ENCODE results near the gene KCNK13. TPM values are rescaled to one million over a fixed set of nuclear protein-coding genes. Genes with fewer than 3 reads are reported as not detected.

The KCNK13 gene
- total and polyA plus RNA-seq, 2 of the 4 experiments (the other 2 are of a cell fraction) = not detected

DNA sequence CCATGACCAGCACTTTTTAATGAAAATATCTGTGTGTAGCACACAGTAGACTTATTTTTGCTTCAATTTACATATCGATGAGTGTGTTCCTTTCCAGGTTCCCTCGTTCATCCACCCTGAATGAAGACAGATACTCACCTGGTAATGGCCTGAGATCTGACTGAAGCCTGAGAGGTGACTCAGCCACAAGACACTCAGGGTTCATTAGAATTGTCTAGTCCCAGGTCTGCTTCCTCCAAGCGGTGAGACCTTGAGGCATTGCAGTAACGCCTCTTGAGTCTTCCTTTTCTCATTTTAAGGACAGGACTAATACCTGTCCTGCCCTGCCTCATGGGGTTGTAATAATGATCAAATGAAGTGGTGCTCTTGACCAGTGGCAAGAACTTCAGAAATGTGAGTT, 11.5 kb upstream of the KCNK13 start:
- BruUV-seq (replicated peaks) = no TSS peak
- no peak overlapping the region for H4K5ac ChIP-seq (ENCODE audit: low read depth, low read length)
- H3K36me3 ChIP-seq (ENCODE audit: control insufficient read depth, insufficient read depth, low read length) = no peaks in the 10 kb centered on the region
- H2AK9ac ChIP-seq (replicated peaks; ENCODE audit: low read depth, low read length, poor library complexity) = no peak overlapping the region
- H3K23ac ChIP-seq (ENCODE audit: low read depth, low read length) = no peak overlapping the region
- 0 out of 2 replicates have a peak, but pooled peaks cover 2% of the 10 kb centered on the region for H3K4me1 ChIP-seq (ENCODE audit: control insufficient read depth, insufficient read depth, low read length)
- H3K27me3 ChIP-seq (ENCODE audit: control insufficient read depth, insufficient read depth, low read length) = peaks cover 1% of the 10 kb centered on the region; the same call in 1 of the 2 replicates
- H2BK5ac ChIP-seq (ENCODE audit: low read depth, low read length, poor library complexity, severe bottlenecking) = no peak overlapping the region
- no peaks in the 10 kb centered on the region for H4K20me1 ChIP-seq (ENCODE audit: insufficient read depth, low read length)
- H3K9me1 ChIP-seq (ENCODE audit: insufficient read depth, low read length) = no peaks in the 10 kb centered on the region
- H3K56ac ChIP-seq (ENCODE audit: extremely low read depth, insufficient read depth, low read length) = no peak overlapping the region
- in situ Hi-C loops (cut with MboI; ENCODE audit: low sequenced_read_pairs) (no loop called here), dilution Hi-C loops (cut with HindIII; ENCODE audit: low sequenced_read_pairs, unreplicated experiment) (no loop called here), intact Hi-C loops (cut with micrococcal nuclease) (no loop called here)
- 100% methylated on average over 1 of the region's 4 CpGs; no CpG with 5 or more reads in 1 of the 2 experiments for WGBS, 2 experiments (ENCODE audit: extremely low coverage in 2 of 2, insufficient read length in 1 of 2)
- no peak for TF ChIP-seq RCOR1 (IDR thresholded peaks at IDR 0.05; ENCODE audit: insufficient replicate concordance, low read length)
- no peak for TF ChIP-seq CEBPB (IDR thresholded peaks at IDR 0.05; ENCODE audit: low read depth, low read length)
- no peak for TF ChIP-seq MXI1 (IDR thresholded peaks at IDR 0.05; ENCODE audit: borderline replicate concordance, low read depth, low read length)
- no peak for TF ChIP-seq SMC3 (IDR thresholded peaks at IDR 0.05; ENCODE audit: low read depth, low read length)
- TF ChIP-seq, protein P1, sequence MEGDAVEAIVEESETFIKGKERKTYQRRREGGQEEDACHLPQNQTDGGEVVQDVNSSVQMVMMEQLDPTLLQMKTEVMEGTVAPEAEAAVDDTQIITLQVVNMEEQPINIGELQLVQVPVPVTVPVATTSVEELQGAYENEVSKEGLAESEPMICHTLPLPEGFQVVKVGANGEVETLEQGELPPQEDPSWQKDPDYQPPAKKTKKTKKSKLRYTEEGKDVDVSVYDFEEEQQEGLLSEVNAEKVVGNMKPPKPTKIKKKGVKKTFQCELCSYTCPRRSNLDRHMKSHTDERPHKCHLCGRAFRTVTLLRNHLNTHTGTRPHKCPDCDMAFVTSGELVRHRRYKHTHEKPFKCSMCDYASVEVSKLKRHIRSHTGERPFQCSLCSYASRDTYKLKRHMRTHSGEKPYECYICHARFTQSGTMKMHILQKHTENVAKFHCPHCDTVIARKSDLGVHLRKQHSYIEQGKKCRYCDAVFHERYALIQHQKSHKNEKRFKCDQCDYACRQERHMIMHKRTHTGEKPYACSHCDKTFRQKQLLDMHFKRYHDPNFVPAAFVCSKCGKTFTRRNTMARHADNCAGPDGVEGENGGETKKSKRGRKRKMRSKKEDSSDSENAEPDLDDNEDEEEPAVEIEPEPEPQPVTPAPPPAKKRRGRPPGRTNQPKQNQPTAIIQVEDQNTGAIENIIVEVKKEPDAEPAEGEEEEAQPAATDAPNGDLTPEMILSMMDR (conservative IDR thresholded peaks at IDR 0.05; ENCODE audit: low read depth, low read length) = no peak
- TF ChIP-seq RAD21 (IDR thresholded peaks at IDR 0.05; ENCODE audit: low read length) = no peak
- no peak for TF ChIP-seq MAZ (IDR thresholded peaks at IDR 0.05; ENCODE audit: borderline replicate concordance, low read depth, low read length)
- TF ChIP-seq MAFK (IDR thresholded peaks at IDR 0.05; ENCODE audit: low read depth, low read length) = no peak
- no peak for TF ChIP-seq FOS (IDR thresholded peaks at IDR 0.05; ENCODE audit: low read depth, low read length)
- no peak for TF ChIP-seq POLR2A (IDR thresholded peaks at IDR 0.05; ENCODE audit: low read depth, low read length)
- TF ChIP-seq, protein P2, sequence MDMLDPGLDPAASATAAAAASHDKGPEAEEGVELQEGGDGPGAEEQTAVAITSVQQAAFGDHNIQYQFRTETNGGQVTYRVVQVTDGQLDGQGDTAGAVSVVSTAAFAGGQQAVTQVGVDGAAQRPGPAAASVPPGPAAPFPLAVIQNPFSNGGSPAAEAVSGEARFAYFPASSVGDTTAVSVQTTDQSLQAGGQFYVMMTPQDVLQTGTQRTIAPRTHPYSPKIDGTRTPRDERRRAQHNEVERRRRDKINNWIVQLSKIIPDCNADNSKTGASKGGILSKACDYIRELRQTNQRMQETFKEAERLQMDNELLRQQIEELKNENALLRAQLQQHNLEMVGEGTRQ (IDR thresholded peaks at IDR 0.05; ENCODE audit: low read depth, low read length) = no peak
- TF ChIP-seq, protein P3, sequence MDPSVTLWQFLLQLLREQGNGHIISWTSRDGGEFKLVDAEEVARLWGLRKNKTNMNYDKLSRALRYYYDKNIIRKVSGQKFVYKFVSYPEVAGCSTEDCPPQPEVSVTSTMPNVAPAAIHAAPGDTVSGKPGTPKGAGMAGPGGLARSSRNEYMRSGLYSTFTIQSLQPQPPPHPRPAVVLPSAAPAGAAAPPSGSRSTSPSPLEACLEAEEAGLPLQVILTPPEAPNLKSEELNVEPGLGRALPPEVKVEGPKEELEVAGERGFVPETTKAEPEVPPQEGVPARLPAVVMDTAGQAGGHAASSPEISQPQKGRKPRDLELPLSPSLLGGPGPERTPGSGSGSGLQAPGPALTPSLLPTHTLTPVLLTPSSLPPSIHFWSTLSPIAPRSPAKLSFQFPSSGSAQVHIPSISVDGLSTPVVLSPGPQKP (IDR thresholded peaks at IDR 0.05; ENCODE audit: borderline replicate concordance, low read depth, low read length) = no peak
- TF ChIP-seq RFX5 (IDR thresholded peaks at IDR 0.05; ENCODE audit: low read depth, low read length) = no peak
- TF ChIP-seq CHD1 (IDR thresholded peaks at IDR 0.05; ENCODE audit: low read depth, low read length) = no peak
- TF ChIP-seq BHLHE40 (IDR thresholded peaks at IDR 0.05; ENCODE audit: low read depth, low read length) = no peak
- TF ChIP-seq NFE2L2 (IDR thresholded peaks at IDR 0.05; ENCODE audit: low read depth, low read length) = no peak
- CTCF ChIA-PET = no interaction called here
- H3K4me3 ChIP-seq (ENCODE audit: insufficient read depth, low read depth, low read length) = no peak overlapping the region
- no peak overlapping the region for H3K27ac ChIP-seq (ENCODE audit: insufficient read depth, low read length)
- no peaks in the 10 kb centered on the region for H3K79me1 ChIP-seq (ENCODE audit: low read depth in 1 of 2, low read length in 2 of 2)
- no peaks in the 10 kb centered on the region for H3K9me3 ChIP-seq (ENCODE audit: control insufficient read depth, insufficient read depth, low read length)
- no peak overlapping the region for H4K8ac ChIP-seq (ENCODE audit: low read depth in 2 of 2, low read length in 2 of 2)
- H3K18ac ChIP-seq (ENCODE audit: low read depth, low read length) = no peak overlapping the region
- no peak overlapping the region for H2AFZ ChIP-seq (replicated peaks; ENCODE audit: low read length, poor library complexity)
- no peak overlapping the region for H3K9ac ChIP-seq (ENCODE audit: low read depth, low read length)
- H4K91ac ChIP-seq (ENCODE audit: insufficient read depth, low read depth, low read length) = no peak overlapping the region
- H3K4ac ChIP-seq (ENCODE audit: low read depth, low read length) = no peak overlapping the region
- no peak overlapping the region for H3K14ac ChIP-seq (replicated peaks; ENCODE audit: low read depth, low read length)
- no peak overlapping the region for H2BK20ac ChIP-seq (ENCODE audit: low read depth, low read length)
- POLR2A ChIA-PET (ENCODE audit: unreplicated experiment) = no interaction called here
- H2BK120ac ChIP-seq (ENCODE audit: low read depth, low read length) = no peak overlapping the region
- ATAC-seq (ENCODE audit: low read depth) = no peak
- no peak for DNase-seq
- no peak overlapping the region for H2AK5ac ChIP-seq (ENCODE audit: low read depth, low read length)
- no peak overlapping the region for H3K4me2 ChIP-seq (ENCODE audit: low read depth, low read length)
- no peak overlapping the region for H2BK15ac ChIP-seq (ENCODE audit: low read depth, low read length)
